AG08396 (cell line): Measurements from ENCODE around the gene CORT.
"Not testable (repeated sequence)": the region's sequence is repeated elsewhere in the genome, so short reads cannot be mapped to it uniquely, and the experiment has no call there.

ENCODE experiments used
- DNase-seq: peaks from one replicate; pipeline ENCODE4 v3.0.0; 2012; ENCODE audit warnings: low spot score, mixed read lengths

The CORT gene

GRCh38 chr1:10449751-10450150 lies at the start of gene CORT:
TSS of gene CORT (plus strand) at chr1:10450031. CDS start at chr1:10450224, 193 bp downstream.
- DNase-seq, result no peak

GRCh38 chr1:10401281-10401680 lies 48.5 kb upstream of the CORT start:
- peak; percentile 49 for DNase-seq

GRCh38 chr1:10402729-10403274 lies 47.0 kb upstream of the CORT start:
- DNase-seq, result no peak

- DNase-seq, result no peak
These were observed 42.6 kb upstream of the CORT start for GRCh38 chr1:10407201-10407600.

- peak; percentile 55 for DNase-seq
These were observed 34.5 kb upstream of the CORT start for GRCh38 chr1:10415211-10415930.

- DNase-seq, result not testable (repeated sequence)
These were observed 33.9 kb upstream of the CORT start for GRCh38 chr1:10415967-10416366.

- not testable (repeated sequence) for DNase-seq
These were observed 31.1 kb upstream of the CORT start for GRCh38 chr1:10418741-10419140.

GRCh38 chr1:10419351-10419750 lies 30.5 kb upstream of the CORT start:
- no peak for DNase-seq

GRCh38 chr1:10421637-10422036 lies 28.2 kb upstream of the CORT start:
- DNase-seq, result no peak

GRCh38 chr1:10424034-10424433 lies 25.8 kb upstream of the CORT start:
- DNase-seq, result peak; percentile 59

- no peak for DNase-seq
These were observed 25.2 kb upstream of the CORT start for GRCh38 chr1:10424651-10425050.

- DNase-seq, result not testable (repeated sequence)
These were observed 23.9 kb upstream of the CORT start for GRCh38 chr1:10425826-10426534.

GRCh38 chr1:10426535-10426848 lies 23.3 kb upstream of the CORT start:
- not testable (repeated sequence) for DNase-seq

GRCh38 chr1:10428984-10429383 lies 20.8 kb upstream of the CORT start:
- no peak for DNase-seq

- DNase-seq, result peak; percentile 33
These were observed 20.0 kb upstream of the CORT start for GRCh38 chr1:10429868-10430215.

GRCh38 chr1:10430216-10431069 lies 19.4 kb upstream of the CORT start, which contains the start of gene CENPS:
TSS of gene CENPS (plus strand) at chr1:10430433. CDS start at chr1:10430518, 85 bp downstream.
- peak; percentile 100 for DNase-seq

- DNase-seq, result peak; percentile 41
These were observed 18.6 kb upstream of the CORT start for GRCh38 chr1:10431070-10431730.

- DNase-seq, result no peak
These were observed 16.7 kb upstream of the CORT start for GRCh38 chr1:10432910-10433700.

GRCh38 chr1:10433790-10434189 lies 16.0 kb upstream of the CORT start:
- no peak for DNase-seq

GRCh38 chr1:10434590-10434989 lies 15.2 kb upstream of the CORT start:
- no peak for DNase-seq

GRCh38 chr1:10437052-10437451 lies 12.8 kb upstream of the CORT start:
- DNase-seq, result no peak
